Anterior cingulate cortex (tissue), 58 donors: ENCODE results near the gene ADIPOR2.

Experiments used
- DNase-seq, 58 donors: peaks; one replicate each; lab custom pipeline; 2025; lab: John Stamatoyannopoulos, UW

ADIPOR2 gene

DNA sequence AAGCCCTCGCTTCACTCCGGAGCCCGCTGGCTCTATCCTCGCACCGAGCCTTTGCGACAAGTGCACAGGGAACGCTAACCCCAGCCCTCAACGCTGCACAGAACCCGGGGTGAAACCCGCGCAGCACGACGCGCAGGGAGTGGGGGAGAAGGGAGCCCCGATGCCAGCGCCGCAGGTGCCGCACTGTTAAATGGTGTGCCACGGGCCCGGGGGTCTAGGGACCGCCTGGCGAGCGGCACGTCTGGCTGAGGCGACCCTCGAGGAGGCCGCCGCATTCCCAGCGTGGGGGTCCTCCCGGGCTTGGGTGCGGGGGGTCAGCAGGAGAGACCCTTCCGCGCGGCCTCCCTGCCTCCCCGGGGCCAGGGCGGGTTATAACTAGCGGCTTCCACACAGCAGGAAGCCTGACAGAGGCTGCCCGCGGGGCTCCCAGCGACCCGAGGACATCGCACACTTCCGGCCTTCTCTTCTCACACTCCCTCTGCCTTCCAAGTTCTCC is 105.7 kb downstream of the ADIPOR2 start:
- no peak for DNase-seq

- DNase-seq, result no peak
These were observed 106.4 kb downstream of the ADIPOR2 start for GRCh38 chr12:1797011-1797901.

GRCh38 chr12:1797991-1798640 is 107.2 kb downstream of the ADIPOR2 start:
- DNase-seq, result no peak

GRCh38 chr12:1798641-1799020 is 107.8 kb downstream of the ADIPOR2 start:
- no peak for DNase-seq

GRCh38 chr12:1799051-1799881 is 108.4 kb downstream of the ADIPOR2 start:
- DNase-seq, result no peak

DNA sequence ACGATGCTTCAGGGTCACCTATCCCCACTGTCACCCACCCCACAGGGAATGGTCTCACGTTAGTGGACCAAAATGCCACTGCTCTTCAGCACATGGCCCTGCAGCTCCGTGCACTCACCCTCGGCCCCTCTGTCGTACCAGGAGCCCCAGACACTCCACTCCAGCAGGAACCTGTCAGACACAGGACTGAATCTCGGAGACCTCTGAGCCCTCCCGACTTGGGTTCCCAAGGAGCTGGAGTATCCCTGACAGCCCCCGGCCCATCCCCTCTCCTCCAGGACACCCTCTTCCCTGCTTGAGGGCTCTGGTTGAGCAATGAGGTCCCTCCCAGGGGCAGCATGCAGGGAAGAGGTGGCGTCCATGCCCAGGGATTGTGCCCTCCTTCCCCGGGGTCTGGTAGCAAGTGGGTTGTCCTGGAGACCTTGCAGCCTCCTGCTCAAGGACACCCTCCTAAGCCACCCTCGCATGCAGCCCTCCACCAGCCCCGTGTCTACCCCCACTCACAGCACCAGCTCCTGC is 109.1 kb downstream of the ADIPOR2 start:
- no peak for DNase-seq

DNA sequence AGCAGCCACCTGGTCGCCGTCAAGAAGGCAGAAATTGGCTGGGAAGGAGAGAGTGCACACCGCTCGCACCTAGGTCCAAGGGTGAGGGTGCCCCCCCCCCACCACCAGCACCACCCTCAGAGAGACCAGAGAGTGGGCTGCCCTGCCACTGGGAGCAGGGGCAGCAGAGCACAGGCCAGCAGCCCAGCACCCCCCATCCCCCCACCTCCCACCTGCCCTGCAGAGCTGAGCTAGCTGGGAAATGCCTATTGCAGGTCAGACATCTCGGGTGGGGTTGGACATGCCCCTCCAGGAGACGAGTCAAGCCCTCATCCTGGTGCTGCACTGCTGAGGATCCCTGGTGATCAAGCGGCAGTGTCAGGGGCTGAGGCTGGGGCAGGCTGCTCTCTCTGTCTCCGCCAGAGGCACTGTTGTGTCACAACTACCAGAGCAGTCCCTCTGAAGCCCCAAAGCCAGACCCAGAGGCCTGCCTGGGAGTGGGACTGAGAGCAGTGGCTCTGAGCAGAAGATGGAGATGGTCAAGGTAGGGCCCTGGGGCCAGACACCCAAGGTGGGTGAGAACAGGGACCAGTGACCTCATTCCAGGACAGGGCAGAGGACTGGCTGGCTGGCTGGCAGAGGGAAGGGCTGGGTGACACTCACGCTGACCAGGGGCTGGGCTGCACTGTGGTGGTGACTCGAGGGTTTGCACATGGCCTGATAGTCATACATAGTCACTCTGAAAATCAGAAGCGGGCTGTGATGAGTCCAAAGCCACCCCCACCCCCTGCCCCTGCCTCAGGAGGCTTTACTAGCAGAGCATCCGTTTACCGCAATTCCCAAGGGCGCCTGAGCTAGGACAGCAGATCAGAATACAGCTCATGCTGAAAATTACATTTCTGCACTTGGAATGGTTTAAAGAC is 109.8 kb downstream of the ADIPOR2 start:
- peak in 11 of 58 donors; percentile 18 to 74 (median 31) for DNase-seq

- DNase-seq, result no peak
These were observed 110.6 kb downstream of the ADIPOR2 start for GRCh38 chr12:1801303-1801975.

DNA sequence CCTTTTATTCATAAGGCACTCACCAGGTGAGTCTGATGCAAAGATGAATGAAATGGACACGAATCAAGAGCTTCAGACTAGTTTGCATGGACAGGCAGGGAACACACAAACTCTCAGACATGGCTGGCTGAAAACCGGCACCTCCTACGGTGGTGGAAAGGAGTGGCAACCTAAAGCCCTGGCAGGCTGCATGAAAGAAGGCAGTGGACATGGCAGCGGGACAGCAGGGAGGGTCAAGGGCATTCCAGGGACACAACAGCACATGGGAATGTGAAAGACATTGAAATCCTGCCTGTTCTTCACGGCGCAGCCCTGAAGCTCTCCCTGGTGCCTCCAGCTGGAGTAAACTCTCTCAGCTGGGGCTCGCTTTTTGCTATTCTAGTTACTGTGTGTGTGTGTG is 112.9 kb downstream of the ADIPOR2 start:
- DNase-seq, result no peak

- DNase-seq, result peak in 57 of 58 donors; percentile 34 to 91 (median 78)
These were observed 113.9 kb downstream of the ADIPOR2 start for GRCh38 chr12:1804545-1805332.

DNA sequence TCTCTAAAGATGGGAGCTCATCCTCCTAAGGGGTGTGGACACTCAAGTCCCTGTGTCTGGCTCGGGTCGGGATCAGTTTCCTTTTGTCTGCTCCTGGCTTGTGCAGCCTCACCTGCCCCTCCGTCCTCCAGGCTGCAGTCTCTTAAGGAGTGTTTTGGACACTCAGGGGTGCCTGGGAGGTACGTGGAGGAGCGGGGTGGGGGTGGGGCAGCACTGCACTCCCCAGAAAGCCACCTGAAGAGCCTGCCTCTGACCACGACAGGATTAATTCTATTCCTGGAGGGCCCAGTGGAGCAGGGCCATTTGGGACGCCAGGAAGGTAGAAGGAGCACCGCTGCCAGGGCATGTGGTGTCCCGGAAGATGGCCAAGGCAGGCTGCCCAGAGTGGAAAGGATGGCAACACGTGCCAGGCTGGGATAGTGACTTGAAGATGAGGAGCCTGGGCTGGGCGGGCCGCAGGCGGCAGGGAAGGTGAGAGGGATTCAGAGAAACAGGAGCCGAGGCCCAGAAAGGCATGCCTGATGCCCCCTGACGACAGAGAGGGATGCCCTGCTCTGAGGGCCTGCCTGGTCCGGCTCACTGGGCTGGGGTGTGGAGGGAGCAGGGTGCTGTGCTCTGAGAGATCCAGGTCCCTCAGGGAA is 114.7 kb downstream of the ADIPOR2 start:
- DNase-seq, result no peak

- no peak for DNase-seq
These were observed 115.6 kb downstream of the ADIPOR2 start for GRCh38 chr12:1806301-1807086.

- DNase-seq, result no peak
These were observed 116.4 kb downstream of the ADIPOR2 start for GRCh38 chr12:1807087-1807860.

DNA sequence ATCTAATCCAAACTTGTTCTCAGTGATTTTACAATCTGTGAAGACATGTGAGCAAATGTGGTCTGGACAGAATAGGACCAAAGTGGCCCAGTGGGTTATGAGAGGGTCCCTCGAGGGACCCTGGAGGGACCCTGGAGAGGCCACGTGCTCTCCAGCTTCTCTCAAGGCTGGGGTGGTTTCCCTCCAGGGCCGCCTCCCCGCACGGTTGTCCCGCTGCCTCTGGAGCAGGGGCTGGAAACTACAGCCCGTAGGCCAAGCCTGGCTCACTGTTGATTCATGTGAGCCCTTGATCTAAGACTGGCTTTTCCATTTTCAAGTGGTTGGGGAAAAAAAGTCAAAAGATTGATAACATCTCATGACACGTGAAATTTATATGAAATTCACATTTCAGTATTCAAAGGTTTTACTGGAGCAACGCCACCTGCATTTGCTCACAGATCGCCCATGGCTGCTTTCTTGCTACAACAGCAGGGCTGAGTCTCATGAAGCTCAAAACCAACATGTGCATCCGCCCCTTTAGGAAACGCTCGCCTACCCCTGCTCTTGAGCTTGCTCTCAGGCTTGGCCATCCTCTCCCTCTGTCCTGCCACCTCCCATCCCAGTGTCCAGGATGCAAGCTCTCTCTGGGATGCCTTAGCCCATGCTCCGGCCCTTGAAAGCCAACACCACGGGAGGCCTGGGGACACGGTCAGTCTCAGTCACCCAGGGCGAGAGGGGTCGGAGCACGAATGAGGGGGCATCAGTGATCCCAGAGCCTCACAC is 117.3 kb downstream of the ADIPOR2 start:
- DNase-seq, result no peak

DNA sequence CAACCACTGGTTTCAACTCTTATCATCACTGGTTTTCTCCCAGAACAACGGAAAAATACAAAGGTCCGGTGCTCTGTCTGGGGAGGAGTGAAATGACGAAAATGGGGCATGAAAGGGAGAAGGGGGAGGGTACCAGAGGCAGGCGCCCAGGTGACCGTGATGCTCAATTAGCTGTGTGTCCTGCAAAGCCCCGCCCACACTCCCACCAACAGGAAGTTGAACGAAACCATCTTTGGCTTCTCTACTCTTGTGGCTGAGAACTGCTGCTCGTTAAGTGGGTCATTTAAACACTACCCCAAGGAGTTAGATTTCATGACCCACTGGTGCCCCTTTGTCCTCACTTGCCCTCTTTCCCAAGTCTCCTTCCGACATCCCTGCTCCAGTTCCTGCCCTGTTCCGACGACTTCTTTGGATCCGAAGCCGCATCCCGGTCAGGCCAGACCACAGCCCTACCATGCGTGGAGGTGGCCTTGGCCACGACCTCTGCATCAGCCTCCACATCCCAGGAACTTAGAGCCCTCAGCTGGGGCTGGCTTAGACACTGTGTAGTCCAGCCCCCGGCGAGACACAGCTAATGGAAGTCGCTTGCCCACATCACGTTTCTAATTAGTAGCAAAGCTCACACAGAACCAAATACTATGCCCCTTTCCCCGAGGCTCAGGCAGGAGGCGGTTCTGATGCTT is 118.1 kb downstream of the ADIPOR2 start:
- no peak for DNase-seq
